AG09319 (cell line): Measurements from ENCODE around the gene LSM4.

ENCODE experiments used
- DNase-seq: peaks from one replicate; pipeline ENCODE4 v3.0.0-alpha.2; 2010; ENCODE audit warnings: low read depth; ENCODE audit errors: extremely low read depth
- TF ChIP-seq, protein P1 (sequence below): IDR thresholded peaks from 2 replicates; pipeline ENCODE4 v1.5.1; 2011; ENCODE audit warnings: low read depth, mild to moderate bottlenecking, inconsistent platforms, low read length, moderate library complexity

The LSM4 gene

DNA sequence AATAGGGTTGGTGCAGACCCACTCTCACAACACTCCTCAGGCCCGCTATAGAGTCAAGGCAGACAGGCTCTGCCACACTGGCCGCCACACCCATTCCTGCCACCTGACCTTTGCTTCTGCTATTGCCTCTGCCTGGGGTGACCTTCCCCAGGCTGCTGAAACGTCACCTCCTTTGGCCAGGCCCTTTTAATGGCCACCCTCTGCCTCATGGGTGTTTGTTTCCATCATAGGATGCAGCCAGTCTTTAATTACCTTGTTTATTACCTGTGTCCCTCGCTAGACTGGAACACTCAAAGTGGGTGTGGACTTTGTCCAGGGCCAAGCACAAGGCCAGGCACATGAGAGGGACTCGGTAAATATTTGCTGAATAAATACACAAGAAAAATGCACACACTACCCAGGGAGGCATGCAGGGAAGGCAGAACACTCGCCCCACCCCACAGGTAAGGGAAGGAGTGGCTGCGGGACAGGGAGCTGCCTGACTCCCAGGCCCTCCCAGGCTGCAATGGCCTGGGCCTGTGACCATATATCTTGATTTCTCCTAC, 3.2 kb downstream of the LSM4 start:
- TF ChIP-seq, protein P1, sequence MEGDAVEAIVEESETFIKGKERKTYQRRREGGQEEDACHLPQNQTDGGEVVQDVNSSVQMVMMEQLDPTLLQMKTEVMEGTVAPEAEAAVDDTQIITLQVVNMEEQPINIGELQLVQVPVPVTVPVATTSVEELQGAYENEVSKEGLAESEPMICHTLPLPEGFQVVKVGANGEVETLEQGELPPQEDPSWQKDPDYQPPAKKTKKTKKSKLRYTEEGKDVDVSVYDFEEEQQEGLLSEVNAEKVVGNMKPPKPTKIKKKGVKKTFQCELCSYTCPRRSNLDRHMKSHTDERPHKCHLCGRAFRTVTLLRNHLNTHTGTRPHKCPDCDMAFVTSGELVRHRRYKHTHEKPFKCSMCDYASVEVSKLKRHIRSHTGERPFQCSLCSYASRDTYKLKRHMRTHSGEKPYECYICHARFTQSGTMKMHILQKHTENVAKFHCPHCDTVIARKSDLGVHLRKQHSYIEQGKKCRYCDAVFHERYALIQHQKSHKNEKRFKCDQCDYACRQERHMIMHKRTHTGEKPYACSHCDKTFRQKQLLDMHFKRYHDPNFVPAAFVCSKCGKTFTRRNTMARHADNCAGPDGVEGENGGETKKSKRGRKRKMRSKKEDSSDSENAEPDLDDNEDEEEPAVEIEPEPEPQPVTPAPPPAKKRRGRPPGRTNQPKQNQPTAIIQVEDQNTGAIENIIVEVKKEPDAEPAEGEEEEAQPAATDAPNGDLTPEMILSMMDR, result no peak

DNA sequence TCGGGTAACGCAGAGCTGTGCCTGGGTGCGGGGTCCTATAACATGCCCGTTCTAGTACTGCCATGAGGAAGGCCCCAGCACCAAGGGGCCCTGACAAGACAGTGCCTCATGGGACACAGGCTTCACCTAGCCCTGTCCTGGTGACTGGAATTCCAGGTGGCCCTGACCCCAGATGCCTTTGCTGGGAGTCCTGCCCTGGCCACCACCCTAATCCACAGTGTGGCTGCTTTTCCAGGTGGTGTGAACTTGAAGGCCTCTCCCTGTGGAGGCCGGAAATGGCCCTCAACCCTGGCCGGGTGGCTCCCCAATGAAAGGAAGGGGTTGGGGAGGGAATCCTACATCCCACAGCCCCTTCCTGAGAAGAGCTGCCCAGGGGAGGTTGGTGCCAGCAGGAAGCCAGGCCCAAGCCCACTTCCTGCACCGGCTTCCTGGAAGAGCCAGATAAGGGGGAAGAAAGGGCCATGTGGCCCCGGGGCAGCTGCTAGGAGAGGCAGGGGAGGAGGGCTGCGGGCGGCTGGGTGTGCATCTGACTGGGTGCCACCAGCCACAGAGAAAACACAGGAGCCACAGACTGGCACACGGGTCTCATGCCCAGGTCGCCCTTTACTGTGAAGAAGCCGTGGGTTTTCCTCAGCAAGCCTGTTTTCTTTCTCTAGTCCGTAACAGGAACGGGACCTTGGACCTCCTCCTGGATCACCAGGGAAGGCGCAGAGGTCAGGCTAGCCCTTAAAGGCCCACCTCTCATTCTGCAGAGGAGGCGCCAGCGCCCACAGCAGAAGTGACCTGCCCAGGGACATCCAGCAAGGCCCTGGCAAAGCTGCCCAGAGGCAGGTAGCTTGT, 4.7 kb downstream of the LSM4 start:
- no peak for DNase-seq
- TF ChIP-seq, protein P1, result no peak

More for the DNA sequence above, 3.2 kb downstream of the LSM4 start:
- no peak for DNase-seq

DNA sequence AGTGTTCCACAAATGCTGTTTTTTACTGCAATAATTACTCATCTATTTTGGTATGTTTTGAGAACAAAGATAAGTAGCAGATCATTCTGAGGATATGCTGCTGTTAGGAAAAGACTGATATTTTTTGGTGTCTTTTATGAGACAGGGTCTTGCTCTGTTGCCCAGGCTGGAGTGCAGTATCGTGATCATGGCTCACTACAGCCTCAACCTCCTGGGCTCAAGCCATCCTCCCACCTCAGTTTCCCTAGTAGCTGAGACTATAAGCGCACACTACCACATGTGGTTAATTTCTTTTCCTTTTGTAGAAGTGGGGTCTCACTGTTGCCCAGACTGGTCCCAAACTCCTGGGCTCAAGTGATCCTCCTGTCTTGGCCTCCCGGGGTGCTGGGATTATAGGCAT, 9.5 kb downstream of the LSM4 start:
- TF ChIP-seq, protein P1, result no peak

DNA sequence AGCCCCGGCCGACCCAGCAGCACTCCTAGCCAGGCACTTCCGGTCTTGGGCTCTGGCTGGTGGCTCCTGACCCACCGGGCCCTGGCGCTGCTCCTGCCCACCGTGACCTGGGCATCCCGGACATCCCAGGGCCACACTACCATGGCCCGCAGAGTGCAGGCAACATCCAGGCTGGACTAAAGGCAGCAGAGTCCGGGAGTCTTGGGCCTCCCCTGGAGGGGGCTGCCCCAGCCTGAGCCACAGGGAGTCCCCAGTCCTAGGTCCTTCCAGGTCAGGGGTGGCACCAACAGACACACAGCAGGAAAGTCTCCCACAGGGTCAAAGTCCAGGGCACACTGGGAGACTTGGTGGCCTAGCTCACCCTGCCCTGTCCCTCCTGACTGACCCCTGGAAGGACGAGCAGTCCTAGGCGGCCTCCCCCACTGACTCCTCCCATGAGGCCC, 10.8 kb downstream of the LSM4 start:
- no peak for DNase-seq
- TF ChIP-seq, protein P1, result no peak

More for the DNA sequence above, 9.5 kb downstream of the LSM4 start:
- DNase-seq, result no peak

DNA sequence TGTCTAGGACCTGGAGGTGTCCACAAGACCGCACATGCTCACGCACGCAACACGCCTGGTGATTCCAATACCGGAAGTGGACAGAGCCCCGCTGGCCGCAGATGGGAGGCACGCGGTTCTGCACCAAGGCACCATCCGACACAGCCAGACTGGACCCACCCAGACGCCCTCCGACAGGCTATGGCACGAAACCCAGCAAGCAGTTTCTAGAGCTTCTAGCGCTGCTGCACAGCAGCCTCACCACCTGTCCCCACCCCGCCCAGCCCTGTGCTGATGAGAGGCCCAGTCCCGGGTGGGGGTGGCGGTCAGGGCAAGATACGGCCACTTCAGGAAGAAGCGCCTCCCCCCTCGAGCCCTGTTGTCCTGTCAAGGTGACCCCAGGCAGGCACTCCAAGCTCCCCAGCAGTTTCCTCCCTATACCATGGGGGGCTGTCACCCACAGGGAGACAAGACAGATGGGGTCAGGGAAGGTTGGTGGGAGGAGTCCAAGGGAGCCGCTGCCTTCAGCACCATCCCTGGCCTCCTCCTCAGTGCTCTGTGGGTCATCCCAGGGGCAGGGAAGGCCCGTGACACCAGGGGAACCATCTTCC, 11.3 kb downstream of the LSM4 start:
- no peak for DNase-seq

DNA sequence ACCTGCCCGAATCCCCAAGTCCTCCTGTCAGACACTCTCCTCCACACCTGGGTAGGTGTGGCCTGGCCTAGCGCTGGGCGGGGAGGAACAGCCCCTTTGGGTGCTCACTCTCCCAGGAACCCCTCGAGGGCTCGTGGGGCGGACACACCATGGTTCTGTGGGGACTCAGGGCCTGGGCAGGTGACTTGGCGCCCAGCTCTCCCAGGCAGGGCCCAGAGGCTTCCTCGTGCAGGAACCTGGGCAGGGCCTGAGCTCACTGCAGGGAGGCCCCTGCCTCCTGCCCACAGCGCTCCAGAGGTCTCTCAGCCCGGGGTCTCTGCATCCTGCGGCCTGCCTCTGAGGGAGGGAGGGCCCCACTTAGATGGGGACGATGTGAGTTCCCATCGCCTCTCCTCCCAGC, 11.9 kb downstream of the LSM4 start:
- DNase-seq, result no peak
- TF ChIP-seq, protein P1, result no peak

More for the DNA sequence above, 11.3 kb downstream of the LSM4 start:
- TF ChIP-seq, protein P1, result no peak
